ENCODE results near the gene SSTR4. TPM values are rescaled to one million over a fixed set of nuclear protein-coding genes. Genes with fewer than 3 reads are reported as not detected.

Gene SSTR4
- total RNA-seq, 1 experiment from 2014 or later: not detected

- intact Hi-C loops (cut with micrococcal nuclease): no loop called here
Observed at GRCh38 chr20:23086056-23086566, 51.0 kb downstream of the SSTR4 start, which contains the start of gene CD93. TSS of gene CD93 (minus strand) at chr20:23086324. CDS start at chr20:23086192, 132 bp downstream.

More at GRCh38 chr20:23086056-23086566, 51.0 kb downstream of the SSTR4 start, which contains the start of gene CD93:
- no peak for DNase-seq (ENCODE audit: low read depth, low spot score)
- no peak for ATAC-seq
- Histone ChIP-seq H3K79me2 (ENCODE audit: insufficient read depth, low read length) (no peaks in the 10 kb centered on the region), H3K4me3 (replicated peaks in 1 of 2; ENCODE audit: low read depth in 1 of 2, low read length in 2 of 2) (no peak within 1 kb of the TSS), H3K36me3 (ENCODE audit: control insufficient read depth in 1 of 2, insufficient read depth in 2 of 2, low read length in 2 of 2) (no peaks in the 10 kb centered on the region), H3K9ac (ENCODE audit: low read length) (no peak within 1 kb of the TSS), H4K20me1 (ENCODE audit: insufficient read depth) (no peaks in the 10 kb centered on the region), H3K9me2 (ENCODE audit: insufficient read depth) (no peaks in the 10 kb centered on the region), H3K27ac (ENCODE audit: low read depth, low read length) (no peak within 1 kb of the TSS), H3K27me3 (ENCODE audit: insufficient read depth, low read length) (no peaks in the 10 kb centered on the region; the same call in 1 of the 2 replicates), H3K4me2 (ENCODE audit: low read length) (no peak within 1 kb of the TSS), H3K9me3 (ENCODE audit: control insufficient read depth in 1 of 2, insufficient read depth in 1 of 2, low read depth in 1 of 2, low read length in 2 of 2) (no peaks in the 10 kb centered on the region), H3K4me1 (ENCODE audit: control insufficient read depth in 1 of 2, insufficient read depth in 2 of 2, low read length in 2 of 2) (no peaks in the 10 kb centered on the region), H2AFZ (ENCODE audit: low read depth, low read length, poor library complexity, severe bottlenecking) (no peak within 1 kb of the TSS)
- TF ChIP-seq JUND (IDR thresholded peaks at IDR 0.05) (no peak), ELF1 (IDR thresholded peaks at IDR 0.05; ENCODE audit: borderline replicate concordance, low read depth) (no peak), MAX (IDR thresholded peaks at IDR 0.05) (no peak), YY1 (IDR thresholded peaks at IDR 0.05; ENCODE audit: extremely low read depth, insufficient replicate concordance, low read depth, low read length) (no peak), CEBPB (IDR thresholded peaks at IDR 0.05; ENCODE audit: low read depth) (no peak), EZH2 (IDR thresholded peaks at IDR 0.05) (no peak), ATF3 (IDR thresholded peaks at IDR 0.05) (no peak), ZNF274 (IDR thresholded peaks at IDR 0.05; ENCODE audit: low read depth, low read length) (no peak), REST (IDR thresholded peaks at IDR 0.05; ENCODE audit: low read depth) (no peak), CTCF (IDR thresholded peaks at IDR 0.05 in 2 of 3, conservative IDR thresholded peaks at IDR 0.05 in 1 of 3; ENCODE audit: borderline replicate concordance in 1 of 3, insufficient read depth in 1 of 3, low read depth in 2 of 3, low read length in 2 of 3) (no peak), POLR2A (IDR thresholded peaks at IDR 0.05; ENCODE audit: borderline replicate concordance, extremely low read depth, insufficient read depth, insufficient read length) (no peak), POLR2AphosphoS5 (IDR thresholded peaks at IDR 0.05; ENCODE audit: low read depth, low read length) (no peak), CBX3 (IDR thresholded peaks at IDR 0.05; ENCODE audit: low read depth) (no peak), EGR1 (IDR thresholded peaks at IDR 0.05; ENCODE audit: low read depth) (no peak), SIN3A (IDR thresholded peaks at IDR 0.05; ENCODE audit: low read depth) (no peak), TCF7L2 (IDR thresholded peaks at IDR 0.05; ENCODE audit: borderline replicate concordance, extremely low read depth, insufficient read depth, insufficient read length) (no peak), FOSL1 (IDR thresholded peaks at IDR 0.05; ENCODE audit: low read depth) (no peak)
- CTCF ChIA-PET: no interaction called here
- no TSS peak for BruUV-seq (replicated peaks)
- POLR2A ChIA-PET: no interaction called here
- RAD21 ChIA-PET (ENCODE audit: low non-redundant PET in 1 of 2, low total read pairs in 2 of 2, uncharacterized antibody in 2 of 2, unreplicated experiment in 2 of 2): no interaction called here

Measured in HCT116 (cell line).